RKO (cell line): Measurements from ENCODE around the gene SFXN4.
"Not testable (repeated sequence)": the region's sequence is repeated elsewhere in the genome, so short reads cannot be mapped to it uniquely, and the experiment has no call there.

ENCODE experiments used
- DNase-seq: peaks from one replicate; pipeline ENCODE4 v3.0.0-alpha.2; 2016; ENCODE audit warnings: low spot score

The SFXN4 gene

DNA sequence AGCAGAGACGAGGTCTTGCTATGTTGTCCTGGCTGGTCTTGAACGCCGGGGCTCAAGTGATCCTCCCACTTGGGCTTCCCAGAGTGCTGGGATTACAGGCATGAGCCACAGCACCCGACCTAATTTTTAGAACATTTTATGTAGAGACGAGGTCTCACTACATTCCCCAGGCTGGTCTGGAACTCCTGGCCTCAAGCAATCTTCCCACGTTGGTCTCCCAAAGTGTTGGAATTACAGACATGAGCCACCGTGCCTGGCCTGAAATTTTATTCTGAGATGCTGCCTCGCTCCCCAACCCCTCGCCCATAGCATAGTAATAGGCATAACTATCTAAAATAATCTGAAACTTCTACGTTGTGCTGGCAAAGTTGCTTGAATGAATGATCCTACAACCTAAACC is 21.9 kb downstream of the SFXN4 start:
- no peak for DNase-seq

DNA sequence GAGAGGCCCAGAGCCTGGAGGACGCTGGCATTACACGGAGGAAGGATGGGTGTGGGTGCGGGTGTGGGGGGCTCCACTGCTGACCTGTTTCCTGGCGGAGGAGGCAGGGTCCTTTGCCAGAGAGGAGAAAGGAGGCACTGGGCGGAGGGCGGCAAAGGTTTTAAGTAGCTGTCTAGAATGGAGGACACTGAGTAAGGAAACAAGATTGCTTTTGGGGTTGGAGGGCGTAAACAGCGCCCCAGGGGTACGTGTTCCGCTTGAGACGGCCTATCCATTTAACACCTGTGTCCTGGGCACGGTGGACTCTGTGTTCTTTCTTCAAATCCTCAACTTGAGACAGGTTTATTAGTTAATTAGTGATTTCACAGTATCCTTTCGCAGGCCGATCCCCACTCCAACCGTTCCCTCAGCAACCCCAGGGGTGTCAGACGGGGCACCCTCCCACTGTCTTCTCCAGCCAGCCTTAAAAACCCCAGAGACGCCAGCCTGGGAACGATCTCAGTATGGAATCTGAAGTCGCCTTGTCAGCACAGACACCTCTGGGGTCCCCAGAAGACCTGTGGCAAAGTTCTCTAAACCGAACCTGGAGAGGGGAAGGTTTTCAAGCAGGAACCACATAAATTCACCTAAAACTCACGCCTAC is 24.8 kb downstream of the SFXN4 start:
- no peak for DNase-seq

DNA sequence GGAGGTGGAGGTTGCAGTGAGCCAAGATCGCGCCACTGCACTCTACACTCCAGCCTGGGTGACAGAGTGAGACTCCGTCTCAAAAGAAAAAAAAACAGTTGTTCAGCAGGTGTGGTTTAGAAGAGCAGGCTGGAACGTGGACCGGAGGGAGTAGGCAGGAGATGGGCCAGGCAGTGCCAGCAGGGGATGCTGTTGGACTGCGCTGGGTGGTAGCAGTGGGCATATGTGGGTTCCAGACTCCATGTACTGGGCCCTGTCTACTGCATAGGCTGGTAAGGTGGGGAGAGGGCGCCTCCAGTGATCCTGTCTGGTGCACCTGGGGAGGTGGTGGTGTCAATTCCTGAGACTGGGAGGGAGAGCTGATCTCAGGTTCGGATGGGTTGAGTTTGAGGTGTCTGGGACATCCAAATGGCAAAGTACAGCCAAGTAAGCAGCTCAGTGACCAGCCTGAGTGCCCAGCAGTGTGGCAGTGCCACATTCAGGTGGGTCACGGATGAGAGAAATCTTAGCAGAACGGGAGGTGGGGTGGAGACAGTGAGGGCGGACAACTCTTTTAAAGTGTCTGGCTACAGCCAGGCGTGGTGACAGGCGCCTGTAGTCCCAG is 25.9 kb downstream of the SFXN4 start:
- no peak for DNase-seq

GRCh38 chr10:119138346-119139306 is 26.9 kb downstream of the SFXN4 start:
- DNase-seq: no peak

DNA sequence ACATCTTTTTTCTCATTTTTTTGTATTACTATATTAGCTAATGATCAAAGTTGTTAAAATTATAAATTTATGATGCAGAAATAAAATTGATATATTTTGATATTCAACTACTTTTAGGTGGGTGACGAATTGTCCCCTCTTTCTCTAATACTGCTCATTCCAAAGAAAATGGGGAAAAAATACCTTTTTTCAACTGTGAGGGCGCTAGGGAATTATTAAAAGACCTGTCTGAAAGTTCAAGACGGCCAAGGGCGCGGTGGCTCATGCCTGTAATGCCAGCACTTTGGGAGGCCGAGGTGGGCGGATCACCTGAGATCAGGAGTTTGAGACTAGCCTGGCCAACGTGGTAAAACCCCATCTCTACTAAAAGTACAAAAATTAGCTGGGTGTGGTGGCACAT is 27.6 kb downstream of the SFXN4 start:
- not testable (repeated sequence) for DNase-seq

DNA sequence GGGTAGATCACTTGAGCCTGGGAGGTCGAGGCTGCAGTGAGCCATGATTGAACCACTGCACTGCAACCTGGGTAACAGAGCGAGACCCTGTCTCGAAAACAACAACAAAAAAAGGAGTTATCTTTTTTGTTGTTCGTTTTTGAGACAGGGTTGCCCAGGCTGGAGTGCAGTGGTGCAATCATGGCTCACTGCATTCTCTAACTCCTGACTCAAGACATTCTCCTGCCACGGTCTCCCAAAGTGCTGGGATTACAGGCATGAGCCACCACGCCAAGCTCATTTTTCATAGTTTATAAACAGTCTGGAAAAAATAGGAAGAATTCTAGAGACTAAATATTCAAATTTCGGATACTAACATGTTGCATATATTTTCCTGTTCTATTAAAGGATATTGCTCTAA is 29.4 kb downstream of the SFXN4 start:
- DNase-seq: no peak

DNA sequence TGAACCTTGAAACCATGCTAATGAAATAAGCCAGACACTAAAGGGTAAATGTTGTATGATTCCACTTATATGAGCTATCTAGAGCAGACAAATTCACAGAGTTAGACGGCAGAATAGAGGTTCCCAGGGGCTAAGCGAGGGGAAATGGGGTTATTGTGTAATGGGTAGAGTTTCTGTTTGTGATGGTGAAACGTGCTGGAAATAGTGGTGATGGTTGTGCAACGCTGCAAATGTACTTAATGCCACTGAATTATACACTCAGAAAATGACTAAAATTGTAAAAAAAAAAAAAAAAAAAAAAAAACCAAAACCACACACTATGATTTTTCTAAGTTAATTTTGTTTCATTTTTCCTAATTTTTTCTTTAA is 30.0 kb downstream of the SFXN4 start:
- no peak for DNase-seq

DNA sequence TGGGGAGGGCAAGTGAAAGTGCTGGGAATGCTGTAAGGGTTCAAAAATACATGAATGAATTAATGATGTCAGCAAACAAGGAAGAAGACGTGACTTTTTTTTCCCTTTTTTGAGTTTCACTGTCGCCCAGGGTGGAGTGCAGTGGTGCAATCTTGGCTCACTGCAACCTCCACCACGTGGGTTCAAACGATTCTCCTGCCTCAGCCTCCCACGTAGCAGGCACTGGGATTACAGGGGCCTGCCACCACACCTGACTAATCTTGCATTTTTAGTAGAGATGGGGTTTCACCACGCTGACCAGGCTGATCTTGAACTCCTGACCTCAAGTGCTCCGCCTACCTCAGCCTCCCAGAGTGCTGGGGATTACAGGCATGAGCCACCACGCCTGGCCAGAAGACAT is 31.6 kb downstream of the SFXN4 start:
- DNase-seq: no peak

- DNase-seq: no peak
Measured at GRCh38 chr10:119132521-119133345, 32.8 kb downstream of the SFXN4 start.

DNA sequence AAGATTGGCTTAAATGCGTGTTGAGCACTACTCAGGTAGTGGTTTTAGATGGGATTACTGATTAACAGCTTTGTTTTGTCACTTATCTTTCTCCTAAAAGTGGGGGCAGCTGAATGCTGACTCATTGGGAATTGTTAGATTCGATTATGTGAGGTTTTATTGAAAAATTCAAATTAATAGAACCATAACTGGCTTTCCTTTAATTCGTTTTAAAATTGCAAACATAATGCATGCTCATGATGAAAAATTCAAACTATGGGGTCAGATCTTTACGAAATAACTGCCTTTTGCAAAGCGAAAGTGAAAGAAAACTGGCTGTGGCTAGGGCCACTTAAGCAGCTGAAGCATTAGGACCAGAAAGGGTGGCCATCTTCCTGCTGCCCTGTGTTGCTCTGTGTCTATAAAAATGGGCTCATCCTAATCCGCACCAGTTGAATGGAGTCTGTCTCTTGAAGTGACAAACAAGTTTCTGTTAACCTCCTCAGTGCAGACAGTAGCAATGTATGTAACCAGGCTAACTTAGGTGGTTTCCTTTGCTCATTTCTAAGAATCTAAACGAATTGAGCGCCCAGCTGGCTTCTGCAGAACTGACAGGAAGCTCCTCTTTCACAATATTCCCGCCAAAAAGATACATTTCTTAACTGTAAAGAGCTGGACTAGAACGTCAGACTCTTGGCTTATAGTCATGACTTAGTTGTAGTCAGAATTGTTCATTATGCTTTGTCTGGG is 33.8 kb downstream of the SFXN4 start:
- peak; percentile 32 for DNase-seq

DNA sequence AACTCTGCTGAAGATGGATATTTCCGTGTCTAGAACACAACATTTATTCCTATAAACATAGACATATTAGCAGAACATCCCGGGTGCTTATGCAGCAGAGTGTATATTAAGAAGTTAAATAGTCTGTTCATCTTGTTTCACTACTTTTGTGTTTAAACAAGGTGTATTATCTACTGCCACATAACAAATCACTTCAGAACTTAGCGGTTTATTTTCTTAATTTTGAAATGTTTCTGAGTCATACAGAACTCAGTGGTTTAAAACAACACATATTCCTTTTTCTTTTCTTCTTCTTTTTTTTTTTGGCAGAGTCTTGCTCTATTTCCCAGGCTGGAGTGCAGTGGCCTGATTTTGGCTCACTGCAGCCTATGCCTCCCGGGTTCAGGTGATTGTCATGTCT is 35.8 kb downstream of the SFXN4 start:
- no peak for DNase-seq

- DNase-seq: no peak
Measured at GRCh38 chr10:119125942-119126341, 39.6 kb downstream of the SFXN4 start.

- no peak for DNase-seq
Measured at GRCh38 chr10:119120875-119121274, 44.6 kb downstream of the SFXN4 start.

DNA sequence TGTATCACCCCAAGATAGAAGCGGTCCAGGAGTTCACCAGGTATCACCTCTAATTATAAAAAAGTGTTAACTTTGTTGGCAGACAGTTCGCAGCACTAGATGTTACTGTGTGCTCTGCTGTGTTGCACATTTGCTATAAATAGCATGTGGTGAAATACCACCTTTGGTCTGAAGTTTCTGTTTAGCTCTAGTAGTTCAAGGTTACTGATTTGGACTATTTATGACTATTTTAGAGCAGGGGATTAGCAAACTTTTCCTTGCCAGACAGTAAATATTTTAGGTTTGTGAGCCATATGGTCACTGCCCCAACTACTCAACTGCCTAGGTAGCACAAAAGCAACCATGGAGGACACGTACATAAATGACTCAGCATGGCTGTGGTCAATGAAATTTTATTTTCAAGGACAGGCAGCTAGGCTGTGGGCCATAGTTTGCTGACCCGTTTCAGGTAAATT is 45.1 kb downstream of the SFXN4 start:
- no peak for DNase-seq

- no peak for DNase-seq
Measured at GRCh38 chr10:119119400-119119799, 46.1 kb downstream of the SFXN4 start.

- no peak for DNase-seq
Measured at GRCh38 chr10:119118231-119118630, 47.3 kb downstream of the SFXN4 start.

GRCh38 chr10:119116326-119116951 is 49.1 kb downstream of the SFXN4 start:
- DNase-seq: no peak

DNA sequence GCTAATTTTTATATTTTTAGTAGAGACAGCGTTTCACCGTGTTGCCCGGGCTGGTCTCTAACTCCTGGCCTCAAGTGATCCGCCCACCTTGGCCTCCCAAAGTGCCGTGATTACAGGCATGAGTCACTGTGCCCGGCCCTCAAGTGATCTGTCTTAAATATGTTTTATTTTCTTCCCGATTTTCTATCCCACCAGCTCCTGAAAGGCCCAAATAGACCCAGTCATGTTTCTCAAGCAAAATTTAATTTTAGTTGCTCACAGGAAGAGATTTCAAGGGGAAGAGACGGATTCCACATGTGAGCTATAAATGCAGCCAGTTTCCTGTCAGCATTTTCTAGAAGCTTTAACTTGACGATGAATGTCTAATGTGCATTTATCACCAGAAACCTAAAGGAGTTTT is 49.6 kb downstream of the SFXN4 start:
- DNase-seq: no peak

DNA sequence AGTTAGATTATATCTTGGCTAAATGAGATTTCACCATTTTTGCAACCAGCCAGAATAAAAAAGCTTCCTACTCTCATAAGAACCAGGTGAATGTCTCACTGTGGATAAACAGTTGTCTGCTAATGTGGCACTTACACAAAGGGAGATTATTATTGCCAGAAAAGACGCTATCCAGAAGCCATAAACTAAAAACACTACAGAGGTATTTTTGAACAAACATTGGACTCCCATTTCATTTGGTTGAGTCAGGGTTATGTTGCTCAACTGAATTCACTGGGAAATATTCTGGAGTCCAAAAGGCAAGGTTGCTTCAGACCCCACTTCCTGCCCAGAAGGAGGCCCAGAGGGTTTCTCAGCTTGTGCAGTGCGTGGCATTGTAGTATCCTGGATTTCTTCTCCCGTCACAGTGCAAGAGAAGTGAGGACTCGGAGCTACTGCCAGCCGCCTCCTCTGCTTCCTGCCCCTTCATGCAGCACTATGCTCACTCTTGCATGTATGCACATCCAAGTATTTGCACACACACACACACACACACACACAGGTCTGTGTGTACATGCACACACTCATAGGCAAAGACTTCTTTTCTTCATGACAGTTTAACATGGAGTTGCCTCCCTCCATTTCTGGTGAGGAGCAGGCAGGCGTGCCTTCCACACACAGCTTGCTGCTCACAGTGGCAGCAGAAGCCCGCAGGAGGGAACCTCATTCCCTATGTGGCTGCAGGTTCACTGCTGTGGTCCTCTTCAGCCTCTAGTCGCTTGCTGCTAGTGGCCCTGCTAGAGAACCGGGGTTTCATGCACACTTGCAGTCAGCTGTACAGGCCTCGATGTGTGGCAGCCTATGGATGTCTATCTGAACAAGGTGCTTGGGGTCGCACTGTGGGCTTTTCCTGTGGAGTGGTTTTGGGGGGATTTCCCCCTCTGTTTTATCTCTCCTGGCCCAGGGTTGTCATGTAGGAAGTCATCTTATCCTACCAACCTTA is 51.5 kb downstream of the SFXN4 start:
- no peak for DNase-seq

DNA sequence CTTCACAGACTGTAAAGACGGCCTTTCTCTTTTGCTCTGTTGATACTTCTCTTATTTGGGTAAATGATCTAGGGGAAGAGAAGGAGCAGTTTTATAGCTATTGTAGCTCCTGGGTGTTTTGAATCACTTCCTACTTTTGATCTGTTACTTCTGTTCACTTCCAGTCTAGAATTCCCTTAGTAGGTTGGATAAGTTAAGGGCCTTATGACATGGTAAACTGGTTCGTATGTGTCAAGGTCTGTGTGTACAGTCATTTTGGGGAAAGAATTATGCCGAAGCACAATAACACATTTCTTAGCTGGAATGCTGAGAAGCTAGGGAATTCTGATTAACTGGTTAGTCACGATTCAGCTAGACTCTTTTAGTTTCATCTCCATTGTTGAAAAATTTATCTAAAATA is 53.5 kb downstream of the SFXN4 start:
- DNase-seq: no peak
